ENCODE data around the gene OGFOD2.

DNA sequence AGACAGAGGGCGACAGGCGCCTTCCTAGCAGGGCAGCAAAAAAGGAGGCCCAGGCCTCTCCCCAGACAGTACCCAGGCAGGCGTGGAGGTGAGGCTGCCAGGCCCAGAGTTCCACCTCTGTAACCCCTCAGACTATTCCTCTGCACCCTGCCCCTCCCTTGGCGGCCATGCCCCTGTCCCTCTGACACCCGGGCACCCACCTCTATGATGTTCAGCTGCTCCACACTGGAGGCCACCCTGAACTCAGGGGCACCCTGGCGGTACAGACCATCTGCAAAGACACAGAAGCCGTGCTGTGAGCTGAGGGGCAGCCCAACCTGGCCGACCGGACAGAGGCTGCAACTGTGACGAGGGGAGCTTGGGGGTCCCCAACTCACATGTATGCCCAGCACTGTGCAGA is 25.5 kb downstream of the OGFOD2 start:
- TF ChIP-seq CTCF (optimal IDR thresholded peaks at IDR 0.05 in 1 of 3, IDR thresholded peaks at IDR 0.05 in 1 of 3, conservative IDR thresholded peaks at IDR 0.05 in 1 of 3; ENCODE audit: extremely low read depth in 1 of 3, insufficient read depth in 2 of 3, low read length in 3 of 3), result no peak
- no peak for TF ChIP-seq EZH2 (IDR thresholded peaks at IDR 0.05; ENCODE audit: low read length)
